Inflammatory macrophage (primary cell): ENCODE measurements around the gene KARS1.
A peak's percentile ranks its signal among the peaks of the same experiment; 100 is the strongest.
"Not testable (repeated sequence)": the region's sequence is repeated elsewhere in the genome, so short reads cannot be mapped to it uniquely, and the experiment has no call there.

ENCODE experiments used
- DNase-seq, 2 donors: peaks; one replicate each; pipeline ENCODE4 v3.0.0-alpha.2; 2020 to 2022

The KARS1 gene

DNA sequence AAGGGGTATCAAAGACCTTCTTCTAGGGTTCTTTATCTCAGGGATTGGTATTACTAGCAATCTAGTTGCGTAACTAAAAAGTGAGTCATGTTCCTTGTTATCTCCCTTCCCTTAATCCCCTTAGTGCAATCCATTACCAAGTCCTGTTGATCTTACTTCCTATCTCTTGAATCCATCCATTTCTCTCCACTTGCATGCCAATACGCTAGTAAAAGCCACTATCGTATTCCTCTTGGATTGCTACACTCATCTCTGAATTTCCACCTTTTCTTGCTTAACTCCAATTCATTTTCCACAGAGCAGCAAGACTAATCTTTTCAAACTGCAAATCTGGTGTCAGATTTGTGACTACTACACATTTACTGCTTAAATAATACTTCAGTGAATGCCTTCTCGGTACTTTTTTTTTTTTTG, 22.5 kb downstream of the KARS1 start:
- DNase-seq, result no peak

GRCh38 chr16:75622761-75623605, 24.5 kb downstream of the KARS1 start, which contains the start of gene ADAT1:
TSS of gene ADAT1 (minus strand) at chr16:75623281. CDS start at chr16:75620799, 2,482 bp downstream.
- DNase-seq, result peak; percentile 98

GRCh38 chr16:75621170-75621477, 26.3 kb downstream of the KARS1 start:
- peak in 1 of 2 donors; percentile 3 for DNase-seq

DNA sequence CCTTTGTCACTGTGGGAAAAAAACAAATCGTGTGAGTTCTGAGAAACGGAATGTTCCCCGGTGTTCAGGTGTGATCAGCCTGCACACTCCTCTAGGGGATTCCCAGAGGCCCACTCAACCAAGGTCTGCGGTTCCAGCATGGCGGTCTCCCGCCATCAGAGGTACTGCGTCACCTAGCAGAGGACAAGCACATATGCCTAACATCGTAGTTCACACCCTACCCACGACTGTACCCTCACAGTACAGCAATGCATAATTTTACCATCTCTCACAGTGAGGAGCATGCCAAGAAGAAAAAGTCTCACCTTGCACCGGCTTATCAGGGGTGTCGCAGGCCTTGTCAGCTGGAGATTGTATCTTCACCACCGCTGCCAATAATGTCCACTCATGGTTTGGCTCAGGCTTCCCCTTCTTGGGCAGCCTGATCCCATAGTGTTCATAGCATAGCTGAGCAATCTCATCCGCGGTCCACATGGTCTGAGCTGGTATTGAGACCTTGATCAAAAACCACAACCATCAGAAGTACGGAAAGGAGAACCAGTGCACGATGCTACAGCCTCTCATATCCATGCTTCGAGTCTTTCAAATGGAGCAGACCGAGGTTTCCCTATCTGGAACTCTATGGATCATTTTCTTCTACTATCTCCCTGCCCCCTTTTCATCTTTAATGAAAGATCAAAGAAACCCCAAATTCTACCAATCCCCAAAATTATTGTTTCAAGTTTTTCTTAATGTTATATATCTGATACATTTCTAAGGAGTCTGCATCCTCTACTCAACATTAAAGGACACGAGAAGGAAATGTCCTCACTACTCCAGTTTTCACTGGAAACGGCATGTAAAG, 26.9 kb downstream of the KARS1 start:
- DNase-seq, result no peak

DNA sequence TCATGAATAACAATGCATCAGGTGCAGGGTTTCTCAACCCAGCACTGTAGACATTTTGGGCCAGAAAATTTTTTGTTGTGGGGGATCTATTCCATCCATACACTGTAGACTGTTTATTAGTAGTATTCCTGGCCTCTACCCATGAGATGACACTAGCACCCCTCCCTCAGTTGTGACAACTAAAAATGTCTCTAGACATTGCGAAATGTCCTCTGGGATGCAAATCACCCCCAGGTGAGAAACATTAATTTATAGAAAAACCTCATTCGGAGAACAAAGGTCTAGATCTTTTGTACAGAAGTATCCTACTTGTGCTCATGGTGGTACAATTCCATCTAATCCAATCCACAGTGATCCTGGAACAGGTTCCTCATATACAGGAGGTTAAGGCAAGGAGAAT, 28.7 kb downstream of the KARS1 start:
- no peak for DNase-seq

DNA sequence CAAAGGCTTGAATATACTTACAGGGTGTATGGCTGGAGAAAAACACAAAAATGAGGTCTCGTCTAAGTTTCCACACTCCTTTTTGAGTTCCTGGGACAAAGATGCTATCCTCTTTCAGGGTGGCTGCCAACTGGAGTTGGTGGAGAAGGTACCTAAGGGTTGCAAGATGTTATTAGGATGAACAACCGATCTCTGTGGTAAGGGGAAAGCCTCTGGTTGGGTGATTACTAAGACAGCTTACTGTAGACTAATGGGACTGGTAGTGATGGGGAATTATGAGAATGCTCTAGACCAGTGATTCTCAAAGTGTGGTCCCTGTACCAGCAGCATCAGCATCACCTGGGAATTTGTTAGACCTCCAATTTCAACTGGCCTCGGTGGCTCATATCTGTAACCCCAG, 30.3 kb downstream of the KARS1 start:
- DNase-seq, result no peak

- no peak for DNase-seq
Observed at GRCh38 chr16:75616521-75617010, 30.9 kb downstream of the KARS1 start.

- no peak for DNase-seq
Observed at GRCh38 chr16:75615619-75616018, 31.8 kb downstream of the KARS1 start.

- no peak for DNase-seq
Observed at GRCh38 chr16:75614066-75614897, 33.2 kb downstream of the KARS1 start.

- no peak for DNase-seq
Observed at GRCh38 chr16:75606507-75606906, 41.0 kb downstream of the KARS1 start.

- no peak for DNase-seq
Observed at GRCh38 chr16:75603241-75603640, 44.2 kb downstream of the KARS1 start.

DNA sequence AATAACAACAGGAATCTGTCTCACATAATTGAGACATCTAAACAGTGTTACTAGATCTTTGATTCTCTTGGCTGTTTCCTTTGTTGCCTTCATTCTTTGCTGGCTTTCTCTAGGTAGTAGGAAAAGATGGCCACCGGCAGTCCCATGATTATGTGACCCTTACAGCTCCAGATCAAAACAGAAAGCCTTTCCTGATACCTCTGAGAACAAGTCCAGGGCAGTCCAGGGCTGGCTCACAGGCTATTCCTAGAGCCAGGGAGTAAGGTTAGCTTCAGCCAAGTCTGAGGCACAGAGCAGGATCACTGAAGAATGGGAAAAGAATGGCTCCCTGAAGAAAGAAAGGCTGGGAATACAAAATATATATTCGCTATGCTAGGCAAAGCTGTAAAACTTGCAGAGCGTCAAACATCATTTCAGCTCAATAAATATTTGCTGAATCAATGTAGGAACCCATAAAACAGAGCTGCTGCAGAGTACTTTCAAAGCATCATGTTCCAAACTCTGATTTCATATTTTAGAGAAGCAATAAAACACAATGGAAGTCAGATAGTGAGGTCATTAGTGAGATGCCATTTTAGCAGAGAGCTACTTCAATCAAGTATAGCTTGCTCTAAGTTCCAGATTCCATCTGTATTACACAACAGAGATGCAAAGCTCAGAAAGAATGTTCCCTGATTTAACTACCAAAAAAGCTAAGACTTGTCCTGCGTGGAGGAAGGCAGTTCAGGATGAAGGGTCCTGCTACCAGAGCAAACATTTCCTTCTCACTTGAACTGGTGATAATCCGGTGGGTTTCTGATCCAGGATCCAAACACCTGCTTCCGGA, 47.8 kb downstream of the KARS1 start:
- no peak for DNase-seq

DNA sequence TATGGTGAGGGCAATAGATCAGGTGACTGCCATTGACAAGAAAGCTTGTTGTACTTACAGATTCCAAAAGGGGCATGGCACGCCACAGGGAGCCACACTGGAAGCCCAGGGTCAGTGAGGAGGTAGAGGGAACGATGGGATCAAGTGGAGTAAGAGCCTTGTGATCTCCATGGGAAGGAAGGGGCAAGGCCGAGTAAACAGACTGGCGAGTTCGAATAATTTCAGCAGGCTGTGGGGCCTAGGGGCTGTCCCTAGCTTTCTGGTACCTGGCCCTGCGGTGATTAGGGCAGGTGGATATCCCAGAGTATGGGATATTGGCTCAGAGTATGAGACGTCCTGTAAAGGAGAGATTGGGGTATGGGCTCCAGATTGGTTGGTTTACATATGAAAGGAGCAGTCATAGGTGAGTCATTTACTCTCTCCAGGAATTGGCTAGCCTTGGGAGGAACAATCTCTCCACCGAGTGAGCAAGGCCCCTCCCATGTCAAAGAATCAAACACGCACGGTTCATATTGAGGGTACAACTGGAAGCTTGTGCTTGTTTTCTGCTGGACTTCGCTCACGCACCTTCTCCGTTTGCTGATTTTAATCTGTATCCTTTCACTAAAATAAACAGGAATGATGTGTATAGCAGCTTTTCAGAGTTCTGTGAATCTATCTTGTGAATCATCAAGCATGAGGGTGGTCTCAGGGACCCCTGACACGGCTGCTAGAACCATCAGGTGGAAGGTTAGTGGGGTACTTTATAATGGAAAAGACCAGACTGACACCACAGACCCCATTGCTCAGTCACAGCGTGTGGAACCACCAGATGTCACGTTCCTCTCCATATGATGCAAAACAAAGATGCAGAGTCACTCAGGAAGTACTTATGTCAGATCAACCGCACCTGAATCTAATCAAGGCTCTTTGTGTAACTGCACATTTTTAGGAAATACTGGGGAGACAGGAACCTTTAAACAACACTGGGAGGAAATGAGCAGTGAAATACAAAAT, 53.3 kb downstream of the KARS1 start:
- no peak for DNase-seq

- no peak for DNase-seq
Observed at GRCh38 chr16:75593308-75593707, 54.2 kb downstream of the KARS1 start.

DNA sequence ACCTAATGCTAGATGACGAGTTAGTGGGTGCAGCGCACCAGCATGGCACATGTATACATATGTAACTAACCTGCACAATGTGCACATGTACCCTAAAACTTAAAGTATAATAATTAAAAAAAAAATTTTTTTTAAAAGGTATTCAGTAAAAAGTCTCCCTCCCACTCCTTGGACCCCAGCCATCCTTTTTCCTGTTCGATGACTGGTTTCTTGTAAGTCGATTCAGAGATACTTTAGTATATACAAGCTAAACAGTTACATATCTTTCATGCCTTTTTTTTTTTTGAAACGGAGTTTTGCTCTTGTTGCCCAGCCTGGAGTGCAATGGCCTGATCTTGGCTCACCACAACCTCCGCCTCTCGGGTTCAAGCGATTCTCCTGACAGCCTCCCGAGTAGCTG, 55.5 kb downstream of the KARS1 start:
- not testable (repeated sequence) for DNase-seq

- DNase-seq, result no peak
Observed at GRCh38 chr16:75590920-75591843, 56.3 kb downstream of the KARS1 start.

- DNase-seq, result no peak
Observed at GRCh38 chr16:75589306-75589705, 58.2 kb downstream of the KARS1 start.

DNA sequence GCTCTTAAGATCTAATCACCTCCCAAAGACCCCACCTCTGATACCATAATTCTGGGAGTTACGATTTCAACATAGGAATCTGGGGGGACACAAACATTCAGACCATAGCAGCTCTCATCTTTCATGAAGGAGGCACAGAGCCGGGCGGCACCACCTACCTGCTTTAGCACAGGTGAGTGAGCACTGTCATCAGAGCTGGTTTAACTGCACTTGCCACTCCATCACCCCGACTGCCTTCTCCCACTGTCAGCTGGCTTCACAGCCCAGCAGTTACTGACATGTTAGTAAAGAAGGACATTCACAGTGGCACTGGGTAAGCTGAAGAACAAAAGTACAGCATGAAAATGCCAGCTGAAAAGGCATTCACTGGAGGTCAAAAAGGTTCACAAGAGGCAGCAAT, 58.7 kb downstream of the KARS1 start:
- no peak for DNase-seq

- no peak for DNase-seq
Observed at GRCh38 chr16:75584108-75584507, 63.4 kb downstream of the KARS1 start.
